Tibial artery (tissue), 4 donors: ENCODE results near the gene ILF3.

Experiments used
- DNase-seq, 2 donors: peaks; one replicate each; pipeline ENCODE4 v3.0.0-alpha.2; 2019
- H3K27ac ChIP-seq, 2 donors: fragments of 200-600 bp; sonication (generic) in 1 of 2; 1 replicate in 1 of 2; 2 replicates in 1 of 2; pipeline ENCODE4 v1.5.1; 2018 to 2019; ENCODE audit warnings: mild to moderate bottlenecking in 1 of 2
- H3K27me3 ChIP-seq, 2 donors: fragments of 200-600 bp; sonication (generic) in 1 of 2; one replicate each; pipeline versions ENCODE4 v1.5.1 to v1.6.0; 2016 to 2019
- H3K36me3 ChIP-seq, 3 donors: fragments of 200-600 bp; sonication (generic) in 2 of 3; one replicate each; pipeline ENCODE4 v1.5.1; 2016 to 2019; ENCODE audit warnings: mild to moderate bottlenecking in 2 of 3
- H3K4me1 ChIP-seq, 4 donors: fragments of 200-600 bp; sonication (generic) in 2 of 4; 1 replicate in 3 of 4; 2 replicates in 1 of 4; pipeline ENCODE4 v1.5.1; 2016 to 2019
- H3K4me3 ChIP-seq, 2 donors: fragments of 200-600 bp; sonication (generic) in 1 of 2; 1 replicate in 1 of 2; 2 replicates in 1 of 2; pipeline ENCODE4 v1.5.1; 2018 to 2019; ENCODE audit warnings: mild to moderate bottlenecking in 2 of 2
- H3K9me3 ChIP-seq, 3 donors: fragments of 200-600 bp; sonication (generic) in 1 of 3; one replicate each; pipeline ENCODE4 v1.5.1; 2016 to 2019
- CTCF ChIP-seq, 2 experiments: fragments of 200-600 bp in 1 of 2; fragments of 450-650 bp in 1 of 2; IDR thresholded peaks; one replicate each; pipeline ENCODE4 v1.5.1; 2017 to 2019; ENCODE audit warnings: antibody characterized with exemption in 2 of 2, mild to moderate bottlenecking in 1 of 2, moderate library complexity in 1 of 2
- intact Hi-C: fragments of 100-400 bp; cut with DNase I; formaldehyde crosslinking; loops from one replicate; pipeline ENCODE4 v1.15.0; 2023; ENCODE audit warnings: low total_unique reads

Gene ILF3

GRCh38 chr19:10683582-10683981 is 29.4 kb downstream of the ILF3 start:
- no peaks in the 10 kb centered on the region for H3K4me1 ChIP-seq
- no peak for DNase-seq
- H3K27me3 ChIP-seq = no peaks in the 10 kb centered on the region
- no peaks in the 10 kb centered on the region for H3K9me3 ChIP-seq
- H3K36me3 ChIP-seq = peaks cover 80 to 100% (median 100%) of the 10 kb centered on the region in 3 donors
- no peak for TF ChIP-seq CTCF (IDR thresholded peaks at IDR 0.05)
- H3K4me3 ChIP-seq = no peak overlapping the region
- H3K27ac ChIP-seq = no peak overlapping the region
- intact Hi-C loops = no loop called here

GRCh38 chr19:10685210-10685609 is 31.1 kb downstream of the ILF3 start:
- Histone ChIP-seq H3K4me3 (no peak overlapping the region), H3K4me1 (peaks cover 0 to 5% (median 0%) of the 10 kb centered on the region in 4 donors), H3K27ac (no peak overlapping the region), H3K9me3 (no peaks in the 10 kb centered on the region), H3K36me3 (peaks cover 71 to 100% (median 100%) of the 10 kb centered on the region in 3 donors), H3K27me3 (no peaks in the 10 kb centered on the region)
- intact Hi-C loops = no loop called here
- DNase-seq = no peak
- no peak for TF ChIP-seq CTCF (IDR thresholded peaks at IDR 0.05)

GRCh38 chr19:10686193-10686592 is 32.0 kb downstream of the ILF3 start:
- intact Hi-C loops = no loop called here
- Histone ChIP-seq H3K36me3 (peaks cover 65 to 100% (median 100%) of the 10 kb centered on the region in 3 donors), H3K27ac (no peak overlapping the region), H3K27me3 (no peaks in the 10 kb centered on the region), H3K9me3 (no peaks in the 10 kb centered on the region), H3K4me3 (no peak overlapping the region), H3K4me1 (peaks cover 0 to 14% (median 0%) of the 10 kb centered on the region in 4 donors)
- no peak for TF ChIP-seq CTCF (IDR thresholded peaks at IDR 0.05)
- no peak for DNase-seq

- no peak overlapping the region for H3K4me3 ChIP-seq
- TF ChIP-seq CTCF (IDR thresholded peaks at IDR 0.05) = no peak
- peaks cover 62 to 100% (median 100%) of the 10 kb centered on the region in 3 donors for H3K36me3 ChIP-seq
- intact Hi-C loops = no loop called here
- H3K27me3 ChIP-seq = no peaks in the 10 kb centered on the region
- H3K27ac ChIP-seq = peak overlapping the region in 1 of 2 donors; percentile 25
- peaks cover 0 to 14% (median 0%) of the 10 kb centered on the region in 4 donors for H3K4me1 ChIP-seq
- H3K9me3 ChIP-seq = no peaks in the 10 kb centered on the region
- DNase-seq = peak in 1 of 2 donors; percentile 49
Measured at GRCh38 chr19:10686661-10687517, 32.7 kb downstream of the ILF3 start.

- Histone ChIP-seq H3K27me3 (no peaks in the 10 kb centered on the region), H3K4me1 (peaks cover 0 to 14% (median 0%) of the 10 kb centered on the region in 4 donors), H3K36me3 (peaks cover 54 to 100% (median 97%) of the 10 kb centered on the region in 3 donors), H3K27ac (peak overlapping the region in 1 of 2 donors; percentile 25), H3K9me3 (no peaks in the 10 kb centered on the region), H3K4me3 (no peak overlapping the region)
- DNase-seq = no peak
- intact Hi-C loops = no loop called here
- no peak for TF ChIP-seq CTCF (IDR thresholded peaks at IDR 0.05)
Measured at GRCh38 chr19:10687518-10688288, 33.6 kb downstream of the ILF3 start.
